HG02759 (cell line): ENCODE measurements around the gene CATSPERB.
"Not testable (repeated sequence)": the region's sequence is repeated elsewhere in the genome, so short reads cannot be mapped to it uniquely, and the experiment has no call there.

Experiments
- ATAC-seq: cut with Tn5 transposase; IDR thresholded peaks from one replicate; pipeline ENCODE4 v1.9.1; 2021; ENCODE audit warnings: mild to moderate bottlenecking, moderate library complexity; ENCODE audit not compliant: unreplicated experiment

Gene CATSPERB

DNA sequence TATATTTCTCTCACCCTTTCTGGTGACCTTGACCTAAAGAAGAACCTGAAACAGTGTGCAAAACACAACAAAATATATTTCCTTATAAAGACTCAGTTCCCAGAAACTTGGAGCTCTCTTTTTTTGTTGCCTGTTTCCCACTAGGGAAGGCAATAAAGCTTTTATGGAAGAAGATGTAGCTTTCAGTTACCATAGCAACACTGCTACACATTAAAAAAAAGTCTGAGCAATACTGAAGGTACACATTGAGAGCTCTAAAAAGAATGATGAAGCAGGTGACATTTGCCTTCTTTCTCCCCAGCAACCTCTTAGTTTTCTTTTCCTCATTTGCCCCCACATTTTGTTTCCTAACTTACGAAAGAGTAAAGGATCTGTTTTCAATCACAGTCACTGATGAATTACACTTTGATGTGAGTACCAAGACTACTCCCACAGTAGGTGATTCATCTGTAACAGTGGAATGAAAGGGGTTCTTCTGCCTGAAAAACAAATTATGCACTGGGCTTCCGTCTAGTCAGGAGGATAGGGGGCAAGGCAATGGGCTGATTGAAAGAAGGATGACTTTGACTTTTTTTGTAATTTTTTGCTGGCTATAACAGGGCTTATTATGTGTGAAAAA lies 1.1 kb upstream of the CATSPERB start:
- no peak for ATAC-seq

DNA sequence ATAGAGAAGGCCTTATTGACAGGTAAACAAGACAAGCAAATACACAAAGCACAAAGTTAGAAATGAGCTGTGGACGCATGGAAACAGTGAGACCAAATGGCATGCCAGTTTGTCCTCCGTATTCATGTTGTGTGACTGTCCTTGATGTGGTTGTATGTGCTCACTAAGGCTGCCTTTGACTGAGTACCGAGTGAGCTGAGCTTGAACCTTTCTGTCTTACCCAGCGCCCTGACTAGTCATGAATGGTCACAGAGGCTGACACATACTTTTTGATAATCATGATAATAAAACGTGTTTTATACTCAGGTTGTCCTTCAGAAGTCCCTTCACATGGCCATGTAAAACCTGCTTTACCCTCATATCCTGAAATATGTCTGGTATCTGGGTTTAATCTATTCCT lies 553 bp upstream of the CATSPERB start:
- ATAC-seq, result no peak

DNA sequence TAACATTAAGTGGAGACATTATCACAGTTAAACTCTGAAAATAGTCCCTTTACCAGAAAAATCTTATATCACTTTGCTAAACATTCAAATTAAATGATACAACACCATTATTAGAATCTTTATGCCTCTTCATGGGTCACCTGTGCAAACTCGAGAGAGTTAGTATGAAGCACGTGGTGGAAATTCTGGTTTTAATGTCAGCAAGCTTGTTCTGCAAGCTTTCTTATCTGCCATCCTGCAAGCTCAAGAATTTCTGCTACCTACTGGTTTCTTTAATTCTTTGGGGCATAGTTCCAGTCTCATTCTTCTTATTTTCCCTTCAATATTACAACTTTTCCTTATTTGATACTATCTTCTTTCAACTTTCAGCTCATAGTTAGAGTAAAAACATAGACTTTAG lies 868 bp downstream of the CATSPERB start:
- ATAC-seq, result no peak

DNA sequence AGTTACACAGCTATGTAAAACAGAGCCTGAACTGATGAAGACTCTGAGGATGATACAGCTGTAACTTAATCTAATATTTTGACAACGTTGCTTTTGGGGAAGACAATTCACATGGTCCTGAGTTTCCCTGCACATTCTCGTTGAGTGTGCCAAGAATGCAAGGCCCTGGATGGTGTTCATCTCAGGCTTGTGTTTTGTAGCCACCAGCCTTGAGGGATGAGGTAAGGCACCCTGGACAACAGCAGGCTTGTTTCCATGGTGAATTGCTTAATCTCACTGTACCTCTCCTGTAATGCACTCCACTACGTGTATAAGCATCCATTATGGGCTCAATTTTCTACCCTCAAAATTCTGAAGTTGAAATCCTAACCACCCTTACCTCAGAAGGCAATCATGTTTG lies 2.1 kb downstream of the CATSPERB start:
- no peak for ATAC-seq

DNA sequence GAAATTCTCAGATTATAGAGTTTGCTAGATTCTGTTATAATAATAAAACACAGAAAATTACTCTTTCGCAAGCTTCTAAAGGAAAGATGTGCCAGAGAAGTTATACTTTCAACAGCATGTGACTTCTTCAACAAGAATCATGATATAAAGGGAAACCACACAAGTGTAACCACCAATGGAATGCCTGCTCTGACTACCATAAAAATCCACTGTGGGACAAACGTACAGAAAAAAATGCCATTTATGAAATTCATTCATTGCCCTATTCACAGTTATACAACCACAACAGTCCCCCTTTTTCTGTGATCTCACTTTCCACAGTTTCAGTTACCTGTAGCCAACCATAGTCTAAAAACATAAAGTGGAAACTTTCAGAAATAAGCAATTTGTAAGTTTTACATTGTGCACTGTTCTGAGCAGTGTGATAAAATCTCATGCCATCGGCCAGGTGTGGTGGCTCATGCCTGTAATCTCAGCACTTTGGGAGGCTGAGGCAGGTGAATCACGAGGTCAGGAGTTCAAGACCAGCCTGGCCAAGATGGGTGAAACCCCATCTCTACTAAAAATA lies 3.2 kb downstream of the CATSPERB start:
- no peak for ATAC-seq

DNA sequence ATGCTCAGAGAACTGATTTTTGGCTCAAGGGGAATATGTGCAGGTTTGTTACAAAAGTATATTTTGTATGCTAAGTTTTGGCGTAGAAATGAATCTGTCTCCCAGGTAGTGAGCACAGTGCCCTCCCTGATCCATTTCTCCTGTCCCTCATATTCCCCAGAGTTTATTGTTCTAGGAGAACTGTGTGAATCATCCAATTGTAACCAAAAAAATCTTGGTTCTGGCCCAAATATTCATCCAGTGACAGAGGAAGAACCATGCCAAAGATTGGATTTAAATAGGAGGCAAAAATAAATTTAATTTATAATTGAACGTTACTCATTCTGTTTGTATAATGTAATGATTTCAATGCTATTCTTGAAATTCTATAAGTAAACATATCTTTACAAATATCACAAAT lies 4.8 kb downstream of the CATSPERB start:
- no peak for ATAC-seq

DNA sequence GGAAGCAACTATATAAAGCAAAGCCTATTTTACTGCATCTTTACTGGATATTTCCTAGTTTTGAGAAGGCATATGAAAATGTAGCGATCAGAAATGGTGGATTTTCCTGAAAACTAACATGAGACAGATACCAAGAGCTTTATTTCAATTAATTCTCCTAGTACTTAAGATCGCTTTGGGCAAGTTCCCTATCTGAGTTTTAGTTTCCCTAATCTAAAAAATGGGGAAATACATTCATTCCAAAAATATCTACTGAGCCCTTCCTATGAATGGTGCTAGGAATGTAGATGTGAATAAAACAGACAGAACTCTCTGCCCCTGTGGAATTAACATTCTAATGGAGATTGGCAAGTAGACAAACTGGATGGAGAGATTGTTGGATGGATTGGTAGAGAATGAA lies 8.4 kb downstream of the CATSPERB start:
- ATAC-seq, result no peak

DNA sequence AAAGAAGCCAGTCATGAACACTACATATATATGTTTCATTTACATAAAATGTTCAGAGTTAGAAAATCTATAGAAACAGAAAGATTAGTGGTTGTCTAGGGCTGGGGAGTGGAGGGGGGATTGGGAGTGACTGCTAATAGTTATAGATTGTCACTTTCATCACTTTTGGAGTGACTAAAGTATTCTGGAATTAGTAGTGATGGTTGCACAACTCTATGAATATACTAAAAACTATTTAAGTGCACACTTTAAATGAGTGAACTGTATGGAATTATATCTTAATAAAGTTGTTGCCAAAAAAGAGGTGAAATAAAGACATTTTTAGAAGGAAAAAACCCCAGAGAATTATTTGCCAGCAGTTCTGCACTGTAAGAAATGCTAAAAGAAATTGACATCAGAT lies 9.5 kb downstream of the CATSPERB start:
- ATAC-seq, result no peak

DNA sequence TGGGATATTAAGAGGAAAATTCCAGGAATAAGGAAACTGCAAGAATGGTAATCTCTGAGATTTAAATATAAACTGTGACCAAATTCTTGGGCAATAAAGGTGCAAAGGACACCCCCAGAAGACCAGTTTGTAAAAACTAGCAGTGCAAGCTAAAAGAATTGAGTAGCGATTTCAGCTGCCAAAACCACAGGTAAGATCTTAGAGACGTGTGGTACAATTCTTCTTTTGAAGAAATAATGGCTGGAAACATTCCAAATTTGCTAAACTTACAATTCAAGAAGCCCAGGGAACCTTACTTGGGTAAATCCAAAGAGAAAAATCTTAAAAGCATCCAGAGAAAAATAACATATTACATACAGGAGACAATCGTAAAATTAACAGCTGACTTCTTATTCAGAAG lies 12.0 kb downstream of the CATSPERB start:
- ATAC-seq, result no peak

DNA sequence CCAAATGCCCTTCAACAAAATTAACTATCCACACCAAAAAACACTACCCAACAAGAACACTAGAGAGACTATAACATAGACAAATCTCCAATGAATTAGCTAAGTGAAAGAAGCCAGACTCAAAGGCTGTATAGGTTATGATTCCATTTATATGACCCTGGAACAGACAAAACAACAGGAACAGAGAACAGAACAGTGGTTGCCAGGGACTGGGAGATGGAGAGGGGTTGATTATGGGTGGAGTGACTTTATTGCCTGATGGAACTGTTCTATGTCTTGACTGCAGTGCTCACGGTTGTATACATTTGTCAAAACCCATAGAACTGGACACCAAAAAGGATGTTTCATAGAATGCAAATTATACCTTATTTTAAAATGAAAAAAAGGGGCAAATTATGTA lies 14.9 kb downstream of the CATSPERB start:
- ATAC-seq, result no peak

DNA sequence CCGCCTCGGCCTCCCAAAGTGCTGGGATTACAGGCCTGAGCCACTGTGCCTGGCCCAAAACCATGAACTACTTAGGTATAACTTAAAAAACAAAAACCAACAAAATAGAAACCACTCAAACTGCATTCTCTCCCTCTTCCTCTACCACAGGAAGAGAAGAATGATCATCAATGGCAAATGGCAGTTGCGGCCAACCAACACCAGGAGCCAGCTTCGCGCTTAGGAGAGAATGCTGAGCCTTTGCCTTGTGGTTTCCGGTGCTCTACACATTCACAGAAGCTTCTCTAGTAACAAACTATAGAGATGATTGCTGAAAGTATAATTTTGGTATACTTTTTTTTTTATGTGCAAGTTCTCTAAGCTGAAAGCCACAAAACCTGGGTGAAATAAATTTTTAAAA lies 17.1 kb downstream of the CATSPERB start:
- ATAC-seq, result no peak

DNA sequence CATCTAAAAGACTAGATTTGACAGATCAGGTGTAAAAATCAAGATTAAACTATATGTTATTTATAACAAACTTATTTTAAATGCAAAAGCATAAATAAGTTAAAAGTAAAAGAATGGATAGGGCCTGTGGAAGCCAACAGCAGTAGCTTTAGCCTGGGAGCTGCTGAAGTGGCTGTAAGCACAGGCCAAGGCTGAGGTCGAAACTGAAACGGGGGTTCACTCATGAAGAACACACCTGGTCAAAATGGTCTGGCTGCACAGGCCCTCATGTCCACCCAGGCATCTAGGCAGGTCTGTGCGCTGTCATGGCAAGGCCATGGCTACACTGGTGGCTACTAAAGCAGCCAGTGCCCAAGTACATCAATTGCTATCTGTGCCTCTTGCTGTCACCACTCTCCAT lies 23.1 kb downstream of the CATSPERB start:
- no peak for ATAC-seq

DNA sequence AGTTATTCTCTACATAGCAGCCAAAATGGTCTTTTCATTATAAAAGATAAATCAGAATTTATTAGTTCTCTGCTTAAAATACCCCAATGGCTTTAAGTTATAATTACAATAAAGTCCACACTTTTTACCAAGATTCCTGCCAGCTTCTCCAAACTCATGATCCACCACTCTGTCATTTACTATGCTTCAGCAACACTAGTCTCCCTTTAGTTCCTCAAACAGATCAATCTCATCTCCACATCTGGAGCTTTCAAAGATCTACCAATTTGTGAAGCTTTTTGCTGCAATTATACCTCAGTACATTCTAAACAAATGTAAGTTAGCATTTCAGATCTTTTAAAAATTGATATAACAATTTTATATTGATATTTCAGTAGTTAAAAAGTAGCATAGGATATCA lies 24.9 kb downstream of the CATSPERB start:
- ATAC-seq, result no peak

DNA sequence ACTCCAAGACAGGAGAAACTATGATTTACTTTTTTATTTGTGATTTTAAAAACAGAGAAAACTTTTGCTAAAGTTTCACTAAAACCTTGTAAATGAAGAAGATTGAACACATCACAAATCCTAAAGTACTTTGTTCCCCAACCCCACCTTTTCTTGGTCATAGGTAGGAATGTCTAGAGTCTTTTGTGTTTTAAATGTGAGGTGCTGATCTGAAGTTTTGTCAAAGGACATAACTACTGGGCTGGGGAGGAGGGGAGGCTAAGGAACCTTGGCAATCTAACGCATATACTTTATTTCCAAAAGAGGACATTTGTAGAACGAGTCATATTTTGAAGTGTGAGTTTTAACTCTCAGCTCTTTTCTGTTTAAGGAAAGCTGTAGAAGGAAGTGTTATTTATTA lies 37.2 kb downstream of the CATSPERB start:
- ATAC-seq, result no peak

DNA sequence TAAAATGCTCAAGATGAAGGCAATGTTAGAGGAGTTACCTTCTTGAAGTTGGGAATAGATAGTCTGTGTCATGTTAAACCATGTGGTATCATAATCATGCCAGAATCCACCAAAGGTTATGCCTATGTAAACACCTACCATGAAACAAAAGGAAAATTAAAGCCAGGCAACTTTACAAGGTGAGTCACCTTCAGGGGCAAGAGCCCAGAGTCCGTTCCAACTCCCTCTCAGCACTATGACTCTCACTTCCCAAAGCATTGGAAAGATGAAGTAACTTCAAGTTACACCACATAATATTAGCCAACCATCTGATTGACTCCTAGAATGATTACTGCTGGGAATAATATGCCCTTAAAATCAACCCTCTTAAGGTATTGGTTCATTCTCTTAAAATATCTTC lies 38.5 kb downstream of the CATSPERB start:
- ATAC-seq, result no peak

DNA sequence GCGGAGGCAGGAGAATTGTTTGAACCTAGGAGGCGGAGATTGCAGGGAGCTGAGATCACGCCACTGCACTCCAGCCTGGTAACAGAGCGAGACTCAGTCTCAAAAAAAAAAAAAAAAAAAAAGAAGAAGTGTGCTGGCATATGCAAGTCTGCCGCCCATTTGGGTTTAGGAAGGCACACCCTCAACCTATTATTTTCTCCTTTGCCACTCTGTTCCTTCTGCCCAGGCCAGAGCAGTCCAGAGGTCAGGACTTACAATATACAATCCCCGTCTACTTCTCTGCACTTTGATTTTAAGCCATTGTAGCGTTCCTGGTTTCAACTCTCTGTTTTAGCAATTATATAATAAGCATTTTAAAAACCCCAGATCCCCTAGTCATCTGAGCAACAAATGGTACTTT lies 39.8 kb downstream of the CATSPERB start:
- ATAC-seq, result no peak

DNA sequence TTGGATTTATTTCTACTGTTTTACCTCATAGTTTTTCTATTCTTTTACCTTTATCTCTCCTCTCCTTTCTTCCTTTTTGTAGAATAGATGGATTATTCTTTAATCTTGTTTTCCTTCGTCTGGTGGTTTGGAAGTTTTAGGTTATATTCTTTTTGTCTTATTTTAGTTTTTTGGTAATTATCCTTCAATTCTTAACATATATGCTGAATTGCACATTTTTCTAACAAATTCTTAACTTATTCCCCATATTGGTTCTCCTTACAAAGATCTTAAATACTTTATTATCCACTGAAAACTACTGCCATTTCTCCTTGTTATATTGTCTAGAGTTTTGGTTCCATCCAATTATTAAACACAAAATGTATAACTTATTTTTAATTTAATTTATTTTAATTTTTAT lies 42.3 kb downstream of the CATSPERB start:
- no peak for ATAC-seq

DNA sequence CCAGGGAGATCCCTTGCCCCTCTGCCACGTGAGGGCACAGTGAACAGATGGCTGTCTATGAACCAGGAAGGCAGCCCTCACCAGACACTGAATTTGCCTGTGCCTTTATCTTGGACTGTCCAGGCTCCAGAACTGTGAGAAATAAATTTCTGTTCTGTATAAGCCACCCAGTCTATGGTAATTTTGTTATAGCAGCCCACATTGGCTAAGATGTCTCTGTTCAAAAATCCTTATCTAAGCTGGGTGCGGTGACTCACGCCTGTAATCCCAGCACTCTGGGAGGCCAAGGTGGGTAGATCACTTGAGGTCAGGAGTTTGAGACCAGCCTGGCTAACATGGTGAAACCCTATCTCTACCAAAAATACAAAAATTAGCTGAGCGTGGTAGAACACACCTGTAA lies 44.5 kb downstream of the CATSPERB start:
- not testable (repeated sequence) for ATAC-seq

DNA sequence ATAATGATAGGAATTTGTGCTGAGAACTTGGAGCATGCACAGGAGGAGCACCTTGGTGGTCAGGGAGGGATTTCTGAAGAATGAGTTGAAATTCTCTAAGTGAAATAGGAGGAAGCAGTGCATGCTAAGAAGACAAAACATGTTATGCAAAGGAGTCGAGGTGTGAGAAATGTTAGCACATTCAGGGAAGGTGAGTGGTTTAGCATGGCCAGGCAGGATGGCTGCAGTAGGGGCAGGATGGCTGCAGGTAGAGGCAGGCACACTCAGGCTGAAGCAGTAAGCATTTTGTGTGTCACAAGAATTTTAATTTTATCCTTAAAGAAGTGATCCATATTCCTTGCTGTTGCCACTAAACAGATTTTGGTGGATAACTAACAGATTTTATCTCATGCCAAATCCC lies 46.3 kb downstream of the CATSPERB start:
- no peak for ATAC-seq

DNA sequence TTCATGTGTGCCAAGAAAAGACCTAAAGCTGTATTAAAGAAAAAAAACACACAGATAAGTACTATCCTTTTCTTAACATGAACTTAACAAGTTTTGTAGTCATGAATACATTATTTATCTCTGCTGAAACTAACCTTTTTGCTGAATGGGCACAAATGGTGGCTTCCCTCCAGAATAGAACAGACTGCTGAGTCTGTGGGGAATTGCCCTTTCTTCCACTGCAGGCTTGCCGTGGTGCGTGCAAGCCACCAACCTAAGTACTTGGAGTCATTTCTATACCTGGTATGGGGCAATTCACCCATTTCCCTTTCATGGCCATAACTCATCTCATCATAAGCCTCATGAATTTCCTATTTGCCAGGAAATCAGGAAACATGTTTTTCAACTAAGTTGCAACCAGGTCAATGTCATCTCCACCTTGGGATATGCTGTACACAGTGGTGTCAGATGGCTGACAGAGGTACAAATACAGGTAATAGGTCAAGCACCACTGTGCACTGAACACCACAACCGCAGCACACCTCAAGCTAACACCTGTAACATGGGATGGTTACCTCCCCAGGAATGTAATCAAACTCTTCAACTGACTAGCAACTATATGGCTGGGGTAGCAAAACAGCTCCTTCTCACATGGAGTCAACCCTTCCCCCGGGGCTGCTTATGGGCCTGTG lies 49.9 kb downstream of the CATSPERB start:
- ATAC-seq, result no peak

DNA sequence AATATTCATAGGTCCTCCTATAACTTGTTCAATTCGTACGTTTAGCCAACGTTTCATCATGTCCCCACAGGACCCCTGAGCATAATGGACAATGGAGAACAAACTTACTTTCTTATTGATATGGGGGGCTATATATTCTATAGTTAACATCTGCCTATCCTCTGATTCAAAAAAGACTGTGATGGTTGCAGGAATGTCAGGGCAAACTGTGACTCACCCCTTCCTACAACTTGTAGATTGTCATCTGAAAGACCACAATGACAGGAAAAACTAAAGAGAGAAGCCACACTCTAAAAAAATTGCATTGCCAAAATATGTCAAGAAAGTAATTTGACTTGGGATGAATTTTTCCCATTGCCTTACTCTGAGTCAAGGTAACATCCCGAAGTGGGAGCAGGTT lies 50.8 kb downstream of the CATSPERB start:
- ATAC-seq, result no peak

DNA sequence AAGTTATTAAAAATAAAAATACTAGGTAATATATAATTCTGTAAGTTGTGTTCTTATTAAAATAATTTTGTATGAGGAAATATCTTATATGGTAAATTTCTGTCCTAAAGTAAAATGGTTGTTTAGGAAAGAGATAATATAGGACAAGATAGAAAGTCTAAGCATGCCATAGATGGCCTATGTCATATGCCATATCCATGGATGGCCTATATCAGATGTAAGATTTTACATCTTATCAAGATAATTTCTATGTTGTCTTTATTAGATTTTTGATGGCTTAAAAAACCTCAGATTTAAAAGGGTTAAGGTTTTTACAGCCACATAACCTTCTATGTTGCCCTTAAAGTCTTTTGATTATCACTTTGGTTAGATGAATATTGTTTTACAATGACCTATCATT lies 52.6 kb downstream of the CATSPERB start:
- no peak for ATAC-seq

DNA sequence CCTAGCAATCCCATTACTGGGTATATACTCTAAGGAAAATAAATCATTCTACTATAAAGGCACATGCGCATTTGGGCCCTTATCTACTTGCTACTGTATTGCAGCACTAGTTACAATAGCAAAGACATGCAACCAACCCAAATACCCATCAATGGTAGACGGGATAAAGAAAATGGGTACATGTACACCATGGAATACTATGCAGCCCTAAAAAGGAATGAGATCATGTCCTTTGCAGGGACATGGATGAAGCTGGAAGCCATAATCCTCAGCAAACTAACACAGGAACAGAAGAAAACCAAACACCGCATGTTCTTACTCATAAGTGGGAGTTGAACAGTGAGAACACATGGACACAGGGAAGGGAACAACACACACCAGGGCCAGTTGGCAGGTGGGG lies 54.2 kb downstream of the CATSPERB start:
- not testable (repeated sequence) for ATAC-seq
